Osteoblast (primary cell): ENCODE measurements around the gene ATRN. TPM values are rescaled to one million over a fixed set of nuclear protein-coding genes. Genes with fewer than 3 reads are reported as not detected.

Source experiments
- DNase-seq: peaks from one replicate; pipeline ENCODE4 v3.0.0; 2011; ENCODE audit warnings: low spot score, mixed read lengths; ENCODE audit not compliant: insufficient read length; ENCODE audit errors: missing footprints
- H2AFZ ChIP-seq: 2 replicates; pipeline ENCODE4 v1.6.0; 2011; ENCODE audit warnings: mild to moderate bottlenecking, low read length
- H3K27ac ChIP-seq: 2 replicates; pipeline ENCODE4 v1.5.1; 2011; ENCODE audit warnings: mild to moderate bottlenecking, low read depth, low read length, moderate library complexity
- H3K27me3 ChIP-seq: 2 replicates; pipeline ENCODE4 v1.6.0; 2012; ENCODE audit warnings: mild to moderate bottlenecking, control low read depth, inconsistent platforms, low read length, moderate library complexity; ENCODE audit not compliant: insufficient read depth
- H3K36me3 ChIP-seq: 2 replicates; pipeline ENCODE4 v1.5.1; 2011; ENCODE audit warnings: mild to moderate bottlenecking, low read length, control low read depth, moderate library complexity; ENCODE audit not compliant: insufficient read depth
- H3K4me1 ChIP-seq: 2 replicates; pipeline ENCODE4 v1.5.1; 2011; ENCODE audit warnings: mild to moderate bottlenecking, low read length, control low read depth, moderate library complexity; ENCODE audit not compliant: insufficient read depth
- H3K4me2 ChIP-seq: 2 replicates; pipeline ENCODE4 v1.6.0; 2011; ENCODE audit warnings: mild to moderate bottlenecking, low read length; ENCODE audit not compliant: insufficient read depth
- H3K4me3 ChIP-seq: fragments of 200-600 bp; sonication (generic); 3 replicates; pipeline ENCODE4 v1.5.1; 2012; ENCODE audit warnings: mild to moderate bottlenecking, low read length, inconsistent platforms; ENCODE audit not compliant: insufficient read depth
- H3K79me2 ChIP-seq: 2 replicates; pipeline ENCODE4 v1.6.0; 2012; ENCODE audit warnings: mild to moderate bottlenecking, low read length, control low read depth, inconsistent platforms; ENCODE audit not compliant: insufficient read depth
- H3K9me3 ChIP-seq: 2 replicates; pipeline ENCODE4 v1.5.1; 2011; ENCODE audit warnings: low read depth, low read length, control low read depth
- H4K20me1 ChIP-seq: 2 replicates; pipeline ENCODE4 v1.6.0; 2012; ENCODE audit warnings: mild to moderate bottlenecking, low read length, control low read depth; ENCODE audit not compliant: insufficient read depth
- total RNA-seq: library from RNA; depleted of rRNA; stranded (reverse); fragments of >200 nt; gene quantifications from 2 replicates; pipeline ENCODE4 v1.2.3, GENCODE V29; 2012
- TF ChIP-seq, protein P1 (sequence below): IDR thresholded peaks from 2 replicates; pipeline ENCODE4 v1.5.1; 2011; ENCODE audit warnings: mild to moderate bottlenecking, low read depth, low read length, moderate library complexity; ENCODE audit errors: extremely low read depth

Gene ATRN
- total RNA-seq, 1 donor: 48.1 TPM

DNA sequence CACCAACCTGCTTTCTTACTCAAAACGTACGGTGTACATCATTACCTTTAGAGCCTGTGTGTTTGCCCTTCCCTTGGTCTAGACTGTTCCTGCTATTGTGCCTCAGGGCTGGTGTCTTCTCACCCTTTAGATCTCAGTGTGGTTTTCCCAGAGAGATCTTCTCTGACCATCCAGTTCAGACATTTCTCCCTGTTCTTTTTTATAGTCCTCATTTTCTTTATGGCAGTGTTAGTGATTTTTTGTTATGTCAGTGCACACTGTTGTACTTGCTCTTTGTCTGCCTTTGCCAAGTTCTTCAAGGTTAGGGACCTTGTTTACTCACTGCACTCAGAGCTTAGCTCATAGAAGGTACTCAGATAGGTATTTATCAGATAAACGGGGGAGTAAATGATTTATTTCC is 82.8 kb downstream of the ATRN start:
- Histone ChIP-seq H4K20me1 (no peaks in the 10 kb centered on the region), H3K36me3 (no peaks in the 10 kb centered on the region), H3K4me1 (peaks cover 4% of the 10 kb centered on the region), H2AFZ (no peak overlapping the region), H3K4me3 (no peak overlapping the region), H3K4me2 (no peak overlapping the region), H3K27ac (no peak overlapping the region), H3K27me3 (no peaks in the 10 kb centered on the region), H3K79me2 (no peaks in the 10 kb centered on the region), H3K9me3 (no peaks in the 10 kb centered on the region)
- TF ChIP-seq, protein P1, sequence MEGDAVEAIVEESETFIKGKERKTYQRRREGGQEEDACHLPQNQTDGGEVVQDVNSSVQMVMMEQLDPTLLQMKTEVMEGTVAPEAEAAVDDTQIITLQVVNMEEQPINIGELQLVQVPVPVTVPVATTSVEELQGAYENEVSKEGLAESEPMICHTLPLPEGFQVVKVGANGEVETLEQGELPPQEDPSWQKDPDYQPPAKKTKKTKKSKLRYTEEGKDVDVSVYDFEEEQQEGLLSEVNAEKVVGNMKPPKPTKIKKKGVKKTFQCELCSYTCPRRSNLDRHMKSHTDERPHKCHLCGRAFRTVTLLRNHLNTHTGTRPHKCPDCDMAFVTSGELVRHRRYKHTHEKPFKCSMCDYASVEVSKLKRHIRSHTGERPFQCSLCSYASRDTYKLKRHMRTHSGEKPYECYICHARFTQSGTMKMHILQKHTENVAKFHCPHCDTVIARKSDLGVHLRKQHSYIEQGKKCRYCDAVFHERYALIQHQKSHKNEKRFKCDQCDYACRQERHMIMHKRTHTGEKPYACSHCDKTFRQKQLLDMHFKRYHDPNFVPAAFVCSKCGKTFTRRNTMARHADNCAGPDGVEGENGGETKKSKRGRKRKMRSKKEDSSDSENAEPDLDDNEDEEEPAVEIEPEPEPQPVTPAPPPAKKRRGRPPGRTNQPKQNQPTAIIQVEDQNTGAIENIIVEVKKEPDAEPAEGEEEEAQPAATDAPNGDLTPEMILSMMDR: no peak
- DNase-seq: no peak

DNA sequence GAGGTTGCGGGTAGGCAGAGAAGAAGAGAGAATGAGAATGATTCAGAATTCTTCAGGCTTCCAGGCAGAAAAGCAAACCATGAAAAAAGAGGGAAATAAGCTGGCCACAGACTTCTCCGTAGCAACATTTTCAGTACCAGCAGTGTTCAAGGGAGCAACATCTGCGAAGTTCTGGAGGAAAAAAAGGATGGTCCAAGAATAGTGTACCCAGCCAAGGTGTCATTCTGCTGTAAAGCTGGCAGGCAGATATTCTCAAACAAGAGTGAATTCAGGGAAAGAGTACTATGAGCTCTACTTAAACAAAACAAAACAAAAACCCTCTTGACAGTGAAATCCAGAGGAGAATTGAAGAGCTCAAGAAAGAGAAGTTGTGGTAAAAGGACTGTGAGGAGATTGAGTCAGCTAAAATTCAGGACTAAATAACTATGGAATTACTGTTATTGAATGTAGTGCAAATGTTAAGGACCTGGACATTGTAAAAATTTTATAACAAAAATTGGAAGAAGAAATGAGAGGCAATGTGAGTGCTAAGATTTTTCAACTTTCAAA is 86.5 kb downstream of the ATRN start:
- TF ChIP-seq, protein P1: no peak

DNA sequence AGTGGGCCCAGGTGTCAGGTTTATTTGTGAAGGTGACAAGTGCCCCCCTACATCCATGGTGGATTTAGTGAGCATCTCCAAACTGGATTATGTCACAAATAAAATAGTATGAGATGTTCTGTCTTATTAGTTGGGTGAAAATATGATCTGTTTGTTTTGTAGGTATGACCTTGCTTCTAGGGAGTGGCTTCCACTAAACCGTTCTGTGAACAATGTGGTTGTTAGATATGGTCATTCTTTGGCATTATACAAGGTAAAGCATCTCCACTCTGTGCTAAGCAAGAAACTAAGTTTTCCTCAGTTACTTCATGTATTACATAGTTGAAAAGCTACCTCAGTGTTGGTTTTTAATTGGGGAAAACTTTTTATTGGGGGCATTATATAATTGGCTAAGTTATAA is 88.4 kb downstream of the ATRN start:
- Histone ChIP-seq H4K20me1 (peaks cover 4% of the 10 kb centered on the region), H3K9me3 (no peaks in the 10 kb centered on the region), H3K4me1 (no peaks in the 10 kb centered on the region), H3K79me2 (peaks cover 4% of the 10 kb centered on the region), H3K4me2 (no peak overlapping the region), H2AFZ (no peak overlapping the region), H3K36me3 (no peaks in the 10 kb centered on the region), H3K27me3 (no peaks in the 10 kb centered on the region), H3K27ac (no peak overlapping the region), H3K4me3 (no peak overlapping the region)
- DNase-seq: no peak
- TF ChIP-seq, protein P1: no peak

More for the DNA sequence above, 86.5 kb downstream of the ATRN start:
- Histone ChIP-seq H4K20me1 (no peaks in the 10 kb centered on the region), H3K27me3 (no peaks in the 10 kb centered on the region), H3K4me1 (no peaks in the 10 kb centered on the region), H3K9me3 (no peaks in the 10 kb centered on the region), H3K79me2 (no peaks in the 10 kb centered on the region), H3K36me3 (no peaks in the 10 kb centered on the region), H3K4me2 (no peak overlapping the region), H2AFZ (no peak overlapping the region), H3K4me3 (no peak overlapping the region), H3K27ac (no peak overlapping the region)
- DNase-seq: no peak

DNA sequence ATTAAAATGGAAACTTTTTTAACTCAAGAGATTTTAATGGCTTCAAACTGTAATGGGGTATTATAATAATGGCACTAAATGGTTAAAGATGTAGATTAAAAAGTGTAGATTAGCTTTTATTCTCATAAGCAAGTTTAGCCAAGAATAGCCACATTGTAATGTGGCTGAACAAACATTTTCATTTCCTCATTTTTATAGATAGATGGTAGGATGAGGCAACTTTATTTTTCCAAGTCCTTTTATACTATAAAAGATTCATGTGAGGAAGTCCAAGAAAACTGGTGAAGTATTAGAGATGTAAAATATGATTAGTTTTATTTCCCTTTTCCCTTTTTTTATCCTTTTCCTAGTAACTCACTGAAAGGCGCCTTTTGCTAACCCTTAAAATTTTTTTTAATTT is 88.8 kb downstream of the ATRN start:
- H2AFZ ChIP-seq: no peak overlapping the region
- H3K4me3 ChIP-seq: no peak overlapping the region
- no peaks in the 10 kb centered on the region for H3K27me3 ChIP-seq
- peaks cover 6% of the 10 kb centered on the region for H4K20me1 ChIP-seq
- no peaks in the 10 kb centered on the region for H3K36me3 ChIP-seq
- H3K9me3 ChIP-seq: no peaks in the 10 kb centered on the region
- no peaks in the 10 kb centered on the region for H3K4me1 ChIP-seq
- peaks cover 4% of the 10 kb centered on the region for H3K79me2 ChIP-seq
- no peak for DNase-seq
- no peak overlapping the region for H3K4me2 ChIP-seq
- TF ChIP-seq, protein P1: no peak
- H3K27ac ChIP-seq: no peak overlapping the region
